GM12801 (cell line): ENCODE results near the gene FAM13A.

Experiments
- CTCF ChIP-seq: IDR thresholded peaks from one replicate; pipeline ENCODE4 v1.5.1; 2011; ENCODE audit warnings: control low read depth; ENCODE audit not compliant: insufficient read length; ENCODE audit errors: extremely low read depth

Gene FAM13A

GRCh38 chr4:88743696-88744095 lies 313.3 kb downstream of the FAM13A start:
- no peak for TF ChIP-seq CTCF

GRCh38 chr4:88742561-88742960 lies 314.4 kb downstream of the FAM13A start:
- TF ChIP-seq CTCF: no peak

- no peak for TF ChIP-seq CTCF
These were observed 318.8 kb downstream of the FAM13A start for GRCh38 chr4:88738180-88738579.

GRCh38 chr4:88737307-88737941 lies 319.6 kb downstream of the FAM13A start:
- no peak for TF ChIP-seq CTCF

GRCh38 chr4:88736264-88736663 lies 320.7 kb downstream of the FAM13A start:
- no peak for TF ChIP-seq CTCF

- no peak for TF ChIP-seq CTCF
These were observed 321.4 kb downstream of the FAM13A start for GRCh38 chr4:88735564-88735963.

- TF ChIP-seq CTCF: no peak
These were observed 322.5 kb downstream of the FAM13A start for GRCh38 chr4:88734403-88734949.
